DMS53 treated with DMSO at 0.1 percent for 48 hours (cell line): Measurements from ENCODE around the gene KPTN.
A peak's percentile ranks its signal among the peaks of the same experiment; 100 is the strongest.

Experiments used
- DNase-seq: peaks from one replicate; lab custom pipeline; 2025; ENCODE audit not compliant: unreplicated experiment; lab: John Stamatoyannopoulos, UW

KPTN gene

GRCh38 chr19:47483800-47484690 lies at the start of gene KPTN:
KPTN (minus strand) TSS chr19:47484219; CDS start chr19:47484160, 59 bp downstream.
- DNase-seq, result peak; percentile 83

- DNase-seq, result no peak
Measured at GRCh38 chr19:47531640-47532387, 47.8 kb upstream of the KPTN start.

- no peak for DNase-seq
Measured at GRCh38 chr19:47529018-47529742, 45.2 kb upstream of the KPTN start.

DNA sequence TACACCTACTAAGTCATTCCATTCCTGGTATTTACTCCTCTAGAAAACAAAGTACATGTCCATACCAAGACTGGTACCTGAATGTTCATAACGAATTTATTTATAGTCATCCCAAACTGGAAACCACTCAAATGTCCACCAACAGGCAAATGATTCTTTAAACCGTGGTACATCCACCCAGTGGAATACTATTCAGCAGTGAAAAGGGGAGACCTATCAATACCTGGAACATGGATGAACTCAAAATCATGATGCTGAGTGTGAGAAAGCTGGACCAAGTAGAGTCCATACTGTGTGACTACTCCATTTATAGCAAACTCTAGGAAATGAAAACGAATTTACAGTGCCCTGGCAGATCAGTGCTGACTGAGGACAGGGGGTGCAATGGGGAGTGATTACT lies 42.8 kb upstream of the KPTN start:
- DNase-seq, result no peak

DNA sequence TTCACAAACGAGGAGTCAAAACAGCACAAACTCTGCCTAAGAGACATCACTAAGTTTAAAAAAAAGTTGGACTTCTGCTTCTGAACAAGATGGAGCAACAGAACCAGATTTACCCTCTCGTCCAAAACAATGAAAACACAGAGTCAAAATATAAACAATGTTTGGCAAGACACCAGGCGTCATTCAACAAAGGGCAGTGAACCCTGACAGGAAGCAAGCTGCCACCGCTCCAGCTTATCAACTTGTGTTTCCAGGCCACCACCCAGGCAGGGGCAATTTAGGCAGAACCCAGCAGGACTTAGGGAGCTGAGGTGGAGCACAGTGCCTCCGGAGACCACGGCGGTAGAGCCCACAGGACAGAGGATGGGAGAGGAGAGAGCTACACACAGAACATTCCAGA lies 39.5 kb upstream of the KPTN start:
- DNase-seq, result peak; percentile 46

DNA sequence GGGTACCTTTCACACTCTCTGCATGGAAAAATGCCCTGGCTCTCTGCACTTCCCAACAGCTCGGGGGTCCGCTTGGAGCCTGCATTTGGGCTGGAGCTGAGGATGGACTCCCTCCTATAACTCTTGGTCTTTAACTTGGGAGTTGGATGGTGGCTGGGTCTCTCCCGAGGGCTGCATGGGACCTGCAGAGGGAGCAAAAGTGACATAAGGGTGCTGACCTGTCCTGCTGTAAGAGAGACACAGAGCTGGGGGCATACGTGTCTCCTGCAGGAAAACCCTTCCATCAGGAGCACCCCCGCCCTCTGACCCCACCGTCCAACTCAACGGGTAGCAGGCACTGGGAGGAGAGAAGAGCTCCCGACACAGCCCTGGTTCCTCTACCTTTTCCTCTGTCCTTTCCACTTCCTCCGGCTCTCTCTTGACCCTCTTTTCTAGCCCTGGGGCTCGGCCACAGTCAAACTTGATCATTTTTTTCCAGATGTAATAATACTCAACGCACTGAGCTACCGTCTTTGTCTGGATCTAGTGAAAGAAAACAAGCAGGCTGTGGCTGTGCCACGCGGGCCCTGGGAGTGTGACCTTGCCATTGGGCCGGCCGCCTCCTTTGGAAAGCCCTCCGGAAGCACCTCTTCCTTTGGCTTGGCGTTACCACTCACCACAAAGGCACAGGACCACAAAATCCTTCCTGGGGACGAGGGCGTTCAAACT lies 37.6 kb upstream of the KPTN start:
- no peak for DNase-seq

GRCh38 chr19:47520839-47521238 lies 36.8 kb upstream of the KPTN start:
- DNase-seq, result no peak

DNA sequence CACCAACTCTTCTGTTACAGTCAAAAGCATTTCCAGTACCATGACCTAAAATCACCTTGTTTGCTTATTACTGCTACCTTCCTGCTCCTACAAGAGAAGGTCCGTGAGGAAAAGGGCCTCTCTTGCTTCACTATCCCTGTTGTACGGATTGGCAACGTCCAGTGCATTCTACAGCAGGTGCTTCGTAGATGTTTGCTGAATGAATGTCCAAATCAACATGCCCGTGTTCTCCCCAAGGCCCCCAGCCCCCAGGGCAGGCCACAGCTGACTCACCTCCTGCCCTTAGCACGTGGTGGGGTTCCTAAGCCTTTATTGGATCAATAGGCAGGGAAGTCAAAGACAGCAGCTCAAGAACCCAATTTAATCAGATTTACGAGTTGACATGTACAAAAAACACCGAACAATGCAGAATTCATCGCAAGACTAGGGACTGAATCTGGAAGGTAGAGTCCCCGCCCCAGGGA lies 36.4 kb upstream of the KPTN start:
- no peak for DNase-seq

DNA sequence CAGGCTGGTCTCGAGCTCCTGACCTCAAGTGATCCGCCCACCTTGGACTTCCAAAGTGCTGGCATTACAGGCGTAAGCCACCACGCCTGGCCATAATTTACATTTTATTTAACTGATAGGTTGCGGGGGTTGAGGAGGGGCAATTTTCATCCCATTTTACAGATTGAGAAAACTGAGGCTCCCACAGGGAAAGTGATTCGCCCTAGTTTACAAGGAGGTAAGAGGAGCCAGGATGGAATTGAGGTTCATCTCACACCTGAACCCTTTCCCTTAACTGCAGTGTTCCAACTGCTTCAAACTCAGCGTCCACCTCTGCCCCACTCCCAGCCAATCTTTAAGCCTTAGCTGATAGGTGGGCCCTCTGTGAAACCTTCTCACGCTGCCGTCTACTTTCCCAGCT lies 34.8 kb upstream of the KPTN start:
- no peak for DNase-seq

DNA sequence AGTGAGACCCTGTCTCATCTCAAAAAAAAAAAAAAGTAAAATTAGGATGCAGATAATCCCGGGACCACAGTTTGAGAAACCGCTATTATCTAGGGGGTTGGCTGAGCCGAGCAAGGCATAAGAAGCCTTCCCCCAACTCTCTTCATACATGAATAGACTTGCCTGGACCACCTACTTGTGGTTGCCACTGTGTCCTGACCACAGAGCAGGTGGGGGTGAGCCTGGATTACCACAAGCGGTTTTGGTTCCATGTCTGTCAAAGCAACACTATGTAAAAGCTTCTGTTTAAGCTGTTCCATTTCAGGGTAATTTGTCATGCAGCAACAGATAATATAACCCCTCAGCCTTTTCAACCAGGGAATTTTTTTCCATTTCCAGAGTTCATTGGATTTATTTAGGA lies 34.1 kb upstream of the KPTN start:
- DNase-seq, result no peak

- peak; percentile 99 for DNase-seq
Measured at GRCh38 chr19:47514869-47515588, 31.0 kb upstream of the KPTN start, which contains the start of gene NAPA. NAPA (minus strand) TSS chr19:47515063; CDS start chr19:47514940, 123 bp downstream.

DNA sequence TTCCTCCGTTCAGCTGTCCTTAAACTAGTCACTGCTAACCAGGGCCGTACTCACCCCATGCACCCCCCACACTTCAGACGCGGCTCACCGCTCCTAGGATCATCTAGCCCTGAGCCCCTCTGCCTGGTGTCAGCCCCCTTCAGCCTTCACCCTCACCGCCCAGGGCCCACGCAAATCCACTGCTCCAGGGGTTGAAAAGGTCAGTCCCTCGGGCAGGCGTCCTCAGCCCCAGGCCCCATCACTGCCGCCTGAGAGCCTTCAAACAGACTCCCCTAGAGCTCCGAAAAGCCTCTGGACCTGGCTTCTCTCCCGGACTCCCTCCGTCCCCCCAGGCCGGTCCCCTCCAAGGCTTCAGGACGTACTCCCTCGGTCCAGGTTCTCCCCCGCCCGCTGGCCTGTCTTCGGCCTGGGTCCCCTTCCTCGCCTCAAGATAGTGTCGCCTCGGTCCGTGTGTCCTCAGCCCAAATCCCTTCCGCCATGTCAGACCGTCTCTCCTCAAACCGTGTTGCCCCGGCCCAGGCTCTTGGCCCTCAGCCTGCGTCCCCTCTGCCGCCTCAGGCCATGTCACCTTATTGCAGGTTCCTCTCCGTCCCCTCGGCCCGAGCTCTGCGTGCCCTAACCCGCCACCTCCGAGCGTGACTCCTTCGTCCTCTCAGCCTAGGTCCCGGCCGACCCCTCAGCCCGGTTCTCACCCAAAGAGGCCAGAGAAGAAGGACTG lies 30.3 kb upstream of the KPTN start:
- DNase-seq, result no peak

- no peak for DNase-seq
Measured at GRCh38 chr19:47512948-47513319, 28.9 kb upstream of the KPTN start.

DNA sequence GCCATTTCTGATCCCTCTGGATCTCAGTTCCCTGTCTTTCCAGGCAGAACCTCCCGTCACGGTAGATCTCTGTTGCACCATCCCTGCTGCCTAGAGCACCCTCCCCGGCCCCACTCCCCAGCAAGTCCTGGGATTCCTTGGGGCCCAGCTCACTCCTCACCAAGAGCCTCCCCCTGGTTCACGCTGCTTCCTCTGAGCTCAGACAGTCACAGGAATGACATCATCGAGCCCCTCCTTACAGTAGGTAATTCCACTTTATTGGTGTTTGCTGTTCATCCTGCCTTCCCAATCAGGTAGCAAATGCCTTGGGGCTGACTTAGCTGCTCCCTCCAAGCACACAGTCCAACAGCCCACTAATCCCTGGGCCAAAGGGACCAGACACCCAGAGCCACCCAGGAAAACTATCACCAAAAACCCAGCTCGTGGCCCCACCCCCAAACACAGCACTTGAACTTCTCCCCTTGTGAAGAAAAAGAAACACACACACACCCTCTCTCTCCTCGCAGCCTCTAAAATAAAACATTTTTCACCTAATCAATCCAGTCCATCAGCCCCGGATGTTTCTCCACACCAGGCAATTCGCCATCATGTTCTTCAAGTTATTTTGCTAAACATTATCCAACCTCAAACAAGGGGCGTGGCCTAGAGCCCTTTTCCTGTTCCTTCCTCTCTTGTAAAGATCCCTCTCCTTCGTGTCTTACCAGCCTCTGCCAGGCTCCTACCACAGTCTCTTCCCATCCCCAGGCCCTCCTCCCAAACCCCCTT lies 28.3 kb upstream of the KPTN start:
- DNase-seq, result peak; percentile 40

DNA sequence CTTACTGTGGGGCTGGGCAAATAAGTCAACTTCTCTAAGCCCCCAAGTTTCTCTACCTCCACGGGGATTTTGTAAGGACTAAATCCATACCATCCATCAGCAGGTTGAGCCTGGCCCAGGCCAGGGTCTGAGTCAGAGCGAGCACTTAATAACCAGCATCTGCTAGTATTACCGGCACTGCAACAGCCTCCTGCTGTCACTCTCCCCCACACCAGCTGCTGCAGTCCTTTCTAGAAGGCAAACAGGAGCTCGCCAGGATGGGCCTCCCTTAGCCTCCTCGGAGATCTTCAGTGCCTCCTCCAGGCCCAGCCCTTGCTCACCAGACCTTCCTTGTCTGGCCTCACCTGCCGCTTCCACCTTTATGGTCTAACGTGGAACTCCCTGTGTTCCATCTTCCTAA lies 27.7 kb upstream of the KPTN start:
- DNase-seq, result no peak

- no peak for DNase-seq
Measured at GRCh38 chr19:47511128-47511517, 27.1 kb upstream of the KPTN start.

DNA sequence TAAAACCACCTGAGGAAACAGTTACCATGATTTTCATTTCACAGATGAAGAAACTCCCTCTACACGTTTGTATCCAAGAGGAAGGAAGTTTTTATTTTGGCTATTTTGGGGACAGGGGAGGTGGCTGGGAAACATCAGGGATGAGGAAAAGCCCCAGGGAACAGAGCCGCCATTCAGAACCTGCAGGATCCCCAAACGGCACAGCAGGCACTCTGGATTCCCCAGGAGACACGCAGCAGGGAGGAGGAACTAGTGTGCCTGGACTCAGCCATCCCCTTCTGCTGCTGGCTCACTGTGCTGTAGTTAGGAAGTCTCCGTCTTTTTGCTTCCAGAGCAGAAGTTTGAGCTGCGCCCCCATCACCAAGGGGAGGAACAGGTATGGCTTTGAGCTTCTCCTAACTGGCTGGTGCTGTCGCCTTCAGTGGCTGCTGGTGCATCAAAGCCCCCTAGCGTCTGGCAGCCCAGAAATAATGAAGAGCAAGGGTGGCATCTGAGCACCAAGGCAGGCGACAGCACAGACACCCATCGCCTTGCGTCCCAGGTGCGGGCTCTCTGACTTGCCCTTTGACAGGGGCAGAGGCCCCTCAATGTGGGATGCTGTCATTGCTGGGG lies 26.6 kb upstream of the KPTN start:
- no peak for DNase-seq

DNA sequence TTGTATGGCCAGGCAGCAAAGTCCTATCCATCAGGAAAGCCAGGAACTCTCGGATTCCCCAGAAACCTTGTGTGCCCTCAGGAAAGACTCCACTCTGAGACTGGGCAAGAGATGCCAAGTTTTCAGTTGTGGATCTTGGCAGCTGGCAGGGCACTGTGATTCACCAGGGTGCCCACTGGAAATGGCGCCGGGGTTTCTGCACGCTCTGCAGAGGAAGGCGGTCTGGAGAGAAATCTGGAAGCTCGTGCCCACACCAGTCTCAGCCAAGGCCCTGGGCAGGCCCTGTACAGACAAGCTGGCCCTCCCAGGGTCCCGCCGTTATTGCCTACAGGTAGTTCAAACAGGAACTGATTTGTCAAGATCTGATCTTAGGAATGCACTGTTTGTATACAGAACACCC lies 26.0 kb upstream of the KPTN start:
- DNase-seq, result no peak
